Keratinocyte (primary cell): Measurements from ENCODE around the gene TWF2. TPM values are rescaled to one million over a fixed set of nuclear protein-coding genes. Genes with fewer than 3 reads are reported as not detected.

Experiments
- DNase-seq: peaks from one replicate; pipeline ENCODE4 v3.0.0-alpha.2; 2011; ENCODE audit warnings: low read depth, missing footprints, low spot score
- FAIRE-seq: peaks from 2 replicates; lab custom pipeline; 2011; peaks lifted over from hg19 to GRCh38; lab: Jason Lieb, UNC
- H2AFZ ChIP-seq: 2 replicates; pipeline ENCODE4 v1.6.0; 2012; ENCODE audit warnings: low read length, control low read depth, inconsistent platforms; ENCODE audit not compliant: control insufficient read depth
- H3K27ac ChIP-seq: 2 replicates; pipeline ENCODE4 v1.5.1; 2011; ENCODE audit warnings: low read length; ENCODE audit not compliant: control insufficient read depth, insufficient read depth
- H3K27me3 ChIP-seq: 3 replicates; pipeline ENCODE4 v1.6.0; 2011; ENCODE audit warnings: low read length; ENCODE audit not compliant: control insufficient read depth, insufficient read depth; ENCODE audit errors: extremely low read depth
- H3K36me3 ChIP-seq, 2 experiments: 2 replicates in 1 of 2; 3 replicates in 1 of 2; pipeline ENCODE4 v1.5.1; 2011; ENCODE audit warnings: low read length in 2 of 2, mild to moderate bottlenecking in 1 of 2; ENCODE audit not compliant: control insufficient read depth in 2 of 2, insufficient read depth in 2 of 2; ENCODE audit errors: extremely low read depth in 1 of 2
- H3K4me1 ChIP-seq: 3 replicates; pipeline ENCODE4 v1.5.1; 2011; ENCODE audit warnings: low read length; ENCODE audit not compliant: control insufficient read depth, insufficient read depth; ENCODE audit errors: extremely low read depth
- H3K4me2 ChIP-seq: 3 replicates; pipeline ENCODE4 v1.6.0; 2011; ENCODE audit warnings: low read depth, low read length; ENCODE audit not compliant: control insufficient read depth, insufficient read depth; ENCODE audit errors: extremely low read depth
- H3K4me3 ChIP-seq, 3 experiments: fragments of 200-600 bp in 1 of 3; sonication (generic) in 1 of 3; 2 replicates in 2 of 3; 3 replicates in 1 of 3; pipeline ENCODE4 v1.5.1; 2011 to 2016; ENCODE audit warnings: low read length in 3 of 3, mild to moderate bottlenecking in 3 of 3, control low read depth in 2 of 3, inconsistent platforms in 1 of 3, low read depth in 1 of 3, mixed read lengths in 1 of 3, mixed run types in 1 of 3, moderate library complexity in 1 of 3; ENCODE audit not compliant: control insufficient read depth in 2 of 3, insufficient read depth in 2 of 3; ENCODE audit errors: extremely low read depth in 1 of 3
- H3K79me2 ChIP-seq: 2 replicates; pipeline ENCODE4 v1.6.0; 2012; ENCODE audit warnings: low read length; ENCODE audit not compliant: control insufficient read depth, insufficient read depth
- H3K9ac ChIP-seq: 3 replicates; pipeline ENCODE4 v1.6.0; 2011; ENCODE audit warnings: low read length; ENCODE audit not compliant: control insufficient read depth, insufficient read depth; ENCODE audit errors: extremely low read depth
- H3K9me1 ChIP-seq: 3 replicates; pipeline ENCODE4 v1.6.0; 2011; ENCODE audit warnings: low read length; ENCODE audit not compliant: control insufficient read depth, insufficient read depth; ENCODE audit errors: extremely low read depth
- H3K9me3 ChIP-seq: 2 replicates; pipeline ENCODE4 v1.5.1; 2012; ENCODE audit warnings: low read depth, low read length; ENCODE audit not compliant: control insufficient read depth
- H4K20me1 ChIP-seq: 3 replicates; pipeline ENCODE4 v1.6.0; 2011; ENCODE audit warnings: low read length; ENCODE audit not compliant: control insufficient read depth, insufficient read depth; ENCODE audit errors: extremely low read depth
- CTCF ChIP-seq, 3 experiments: IDR thresholded peaks in 1 of 3; conservative IDR thresholded peaks in 1 of 3; optimal IDR thresholded peaks in 1 of 3; 2 replicates in 2 of 3; 3 replicates in 1 of 3; pipeline versions ENCODE3 to v1.5.1; 2011; ENCODE audit warnings: low read length in 3 of 3, mild to moderate bottlenecking in 3 of 3, moderate library complexity in 2 of 3, control low read depth in 1 of 3, inconsistent platforms in 1 of 3; ENCODE audit not compliant: insufficient read depth in 2 of 3; ENCODE audit errors: extremely low read depth in 1 of 3
- EZH2 ChIP-seq: IDR thresholded peaks from one replicate; pipeline ENCODE4 v1.6.1; 2012; ENCODE audit warnings: inconsistent platforms, mild to moderate bottlenecking, low read length, moderate library complexity
- dilution Hi-C: fragments of 300-500 bp; cut with MboI; formaldehyde crosslinking; loops from one replicate; pipeline ENCODE4 v1.7.0; 2020; ENCODE audit warnings: low sequenced_read_pairs; ENCODE audit not compliant: extremely low pct_ligation_motif_present
- polyA plus RNA-seq, 5 experiments: library from polyadenylated mRNA; depleted of rRNA in 3 of 5; stranded (reverse) in 3 of 5; stranded (forward) in 1 of 5; unstranded in 1 of 5; fragments of >200 nt; gene quantifications; 1 replicate in 1 of 5; 2 replicates in 3 of 5; 3 replicates in 1 of 5; pipeline versions ENCODE4 v1.2.1 to v1.2.3, GENCODE V29; 2011 to 2012; ENCODE audit warnings: missing spikeins in 2 of 5, low read depth in 1 of 5, low replicate concordance in 1 of 5

Gene TWF2
- polyA plus RNA-seq, 1 donor (not counting 4 experiments of a cell fraction or from before 2014, with no cell fraction given): 70.4 TPM

DNA sequence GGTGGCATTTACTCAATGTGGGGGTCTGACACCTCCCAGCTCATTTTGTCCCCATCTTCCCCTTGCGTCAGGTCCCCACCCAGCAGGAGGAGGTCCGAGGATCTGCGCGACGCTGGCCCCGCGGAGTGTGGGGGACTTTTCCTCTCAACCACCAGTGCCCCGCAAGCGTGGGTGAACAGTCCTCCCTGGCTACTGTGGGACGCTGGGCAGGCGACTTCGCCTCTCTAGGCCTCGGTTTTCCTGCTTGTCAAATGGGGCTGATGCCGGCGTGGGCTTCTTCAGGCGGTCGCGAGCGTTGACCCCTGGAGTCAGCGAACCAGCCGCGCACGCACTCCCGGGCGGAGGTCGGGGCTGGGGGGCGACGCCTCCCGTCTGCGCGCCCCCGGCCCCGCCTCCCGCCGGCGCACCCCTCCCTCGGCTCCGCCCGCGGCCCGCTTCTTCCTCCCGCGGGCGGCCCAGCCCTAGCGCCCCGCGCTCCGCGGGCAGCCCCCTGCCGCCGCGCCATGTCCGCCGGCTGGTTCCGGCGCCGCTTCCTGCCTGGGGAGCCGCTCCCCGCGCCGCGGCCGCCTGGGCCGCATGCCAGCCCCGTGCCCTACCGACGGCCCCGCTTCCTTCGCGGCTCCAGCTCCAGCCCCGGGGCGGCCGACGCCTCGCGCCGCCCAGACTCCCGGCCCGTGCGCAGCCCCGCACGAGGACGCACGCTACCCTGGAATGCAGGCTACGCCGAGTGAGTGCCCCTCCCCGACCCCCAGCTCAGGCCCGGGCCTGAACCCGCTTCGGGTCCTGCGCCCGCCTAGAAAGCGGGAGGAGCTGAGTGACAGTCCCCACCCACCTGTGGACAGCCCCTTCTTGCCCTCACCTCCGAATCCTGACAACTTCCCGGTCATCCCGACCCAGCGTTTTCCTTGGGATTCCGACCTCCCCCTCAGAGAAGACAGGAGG lies 6.6 kb upstream of the TWF2 start, which contains the start of gene PPM1M:
TSS of gene PPM1M (plus strand) at position 438 of the 942 bp plus-strand sequence. CDS start at position 504, 66 bp downstream.
- FAIRE-seq (no peak), DNase-seq (no peak)
- Histone ChIP-seq H3K9ac (peak within 1 kb of the TSS; percentile 70), H4K20me1 (no peaks in the 10 kb centered on the region), H3K27ac (no peak within 1 kb of the TSS), H3K9me3 (no peaks in the 10 kb centered on the region), H3K9me1 (no peaks in the 10 kb centered on the region), H3K4me1 (peaks cover 32% of the 10 kb centered on the region), H3K4me3 (peak within 1 kb of the TSS; percentile 13 to 58 (median 54)), H2AFZ (peak within 1 kb of the TSS; percentile 48), H3K27me3 (no peaks in the 10 kb centered on the region), H3K36me3 (peaks cover 11 to 14% of the 10 kb centered on the region in 2 experiments), H3K4me2 (peak within 1 kb of the TSS; percentile 69), H3K79me2 (no peaks in the 10 kb centered on the region)
- dilution Hi-C loops: no loop called here
- TF ChIP-seq EZH2 (no peak), CTCF (optimal IDR thresholded peaks at IDR 0.05 in 1 of 3, IDR thresholded peaks at IDR 0.05 in 1 of 3, conservative IDR thresholded peaks at IDR 0.05 in 1 of 3; ENCODE audit: extremely low read depth in 1 of 3, insufficient read depth in 2 of 3, low read length in 3 of 3) (no peak)

GRCh38 chr3:52243791-52244628 lies 5.1 kb upstream of the TWF2 start:
- no peaks in the 10 kb centered on the region for H3K9me1 ChIP-seq
- no peaks in the 10 kb centered on the region for H3K9me3 ChIP-seq
- TF ChIP-seq EZH2 (no peak), CTCF (optimal IDR thresholded peaks at IDR 0.05 in 1 of 3, IDR thresholded peaks at IDR 0.05 in 1 of 3, conservative IDR thresholded peaks at IDR 0.05 in 1 of 3; ENCODE audit: extremely low read depth in 1 of 3, insufficient read depth in 2 of 3, low read length in 3 of 3) (no peak)
- peaks cover 8% of the 10 kb centered on the region for H3K79me2 ChIP-seq
- FAIRE-seq (peak; percentile 75), DNase-seq (peak; percentile 66)
- peak overlapping the region in 1 of 3 experiments; percentile 17 for H3K4me3 ChIP-seq
- peak overlapping the region; percentile 69 for H3K4me2 ChIP-seq
- no peaks in the 10 kb centered on the region for H3K27me3 ChIP-seq
- peaks cover 0 to under 1% of the 10 kb centered on the region in 2 experiments for H3K36me3 ChIP-seq
- peak overlapping the region; percentile 58 for H2AFZ ChIP-seq
- dilution Hi-C loops: no loop called here
- H3K4me1 ChIP-seq: peaks cover 42% of the 10 kb centered on the region
- H3K9ac ChIP-seq: no peak overlapping the region
- H4K20me1 ChIP-seq: no peaks in the 10 kb centered on the region
- peak overlapping the region; percentile 59 for H3K27ac ChIP-seq
